TTC549 (cell line): Measurements from ENCODE around the gene RFWD3.

Experiments
- FAIRE-seq: peaks from 2 replicates; lab custom pipeline; 2012; peaks lifted over from hg19 to GRCh38; lab: Jason Lieb, UNC

Gene RFWD3

DNA sequence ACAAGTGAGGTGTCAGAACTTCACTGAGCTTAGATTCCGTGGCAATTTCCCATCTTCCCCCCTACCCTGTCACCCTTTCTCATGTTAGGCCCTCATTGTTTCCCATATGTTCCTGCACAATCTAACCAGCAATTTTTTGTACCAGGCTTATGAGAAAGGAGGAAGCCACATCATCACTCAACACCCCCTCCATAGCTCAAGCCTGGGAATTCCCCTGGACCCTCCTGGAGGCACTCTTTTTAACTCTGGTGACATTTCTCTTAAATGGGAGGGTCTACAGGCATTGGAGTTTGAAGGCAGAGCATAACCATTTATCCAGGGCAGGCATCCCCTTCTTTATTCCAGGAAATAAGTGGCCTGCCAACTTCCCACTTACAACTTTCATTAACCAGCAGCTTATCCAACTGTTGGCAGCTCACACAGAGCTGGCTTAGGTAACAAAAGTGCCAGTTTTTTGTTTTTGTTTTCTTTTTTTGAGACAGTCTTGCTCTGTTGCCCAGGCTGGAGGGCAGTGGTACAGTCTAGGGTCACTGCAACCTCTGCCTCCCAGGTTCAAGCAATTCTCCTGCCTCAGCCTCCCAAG lies 49.4 kb downstream of the RFWD3 start:
- FAIRE-seq: no peak

- no peak for FAIRE-seq
Measured at GRCh38 chr16:74611721-74612120, 55.0 kb downstream of the RFWD3 start.

- FAIRE-seq: no peak
Measured at GRCh38 chr16:74608944-74609343, 57.7 kb downstream of the RFWD3 start.

- no peak for FAIRE-seq
Measured at GRCh38 chr16:74608381-74608780, 58.3 kb downstream of the RFWD3 start.

DNA sequence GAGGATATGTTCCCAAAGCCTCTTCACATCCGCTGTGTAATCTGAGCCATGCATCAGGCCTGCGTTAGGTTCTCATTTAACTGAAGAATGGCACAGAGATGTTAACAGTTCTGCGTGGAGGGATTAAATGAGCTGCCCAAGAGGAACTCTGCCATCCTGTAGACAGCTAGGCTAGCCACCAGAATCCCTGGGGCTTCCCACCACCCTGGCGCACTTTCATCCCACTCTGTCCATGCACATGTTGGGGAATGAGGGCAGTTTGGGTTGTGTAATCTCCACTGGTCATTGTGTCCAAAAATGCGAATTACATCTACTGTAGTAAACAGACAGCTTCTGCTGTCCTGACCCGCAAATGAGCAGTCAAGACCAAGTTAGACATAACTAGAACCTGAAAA lies 58.7 kb downstream of the RFWD3 start:
- FAIRE-seq: no peak

GRCh38 chr16:74607310-74607961 lies 59.2 kb downstream of the RFWD3 start:
- FAIRE-seq: no peak

- no peak for FAIRE-seq
Measured at GRCh38 chr16:74606521-74607309, 60.0 kb downstream of the RFWD3 start, which contains the start of gene GLG1. GLG1 (minus strand) TSS chr16:74607114; CDS start chr16:74607094, 20 bp downstream.

- FAIRE-seq: no peak
Measured at GRCh38 chr16:74605746-74606520, 60.7 kb downstream of the RFWD3 start.

- no peak for FAIRE-seq
Measured at GRCh38 chr16:74605332-74605731, 61.3 kb downstream of the RFWD3 start.

GRCh38 chr16:74603848-74604247 lies 62.8 kb downstream of the RFWD3 start:
- no peak for FAIRE-seq

- no peak for FAIRE-seq
Measured at GRCh38 chr16:74601126-74601871, 65.4 kb downstream of the RFWD3 start.

DNA sequence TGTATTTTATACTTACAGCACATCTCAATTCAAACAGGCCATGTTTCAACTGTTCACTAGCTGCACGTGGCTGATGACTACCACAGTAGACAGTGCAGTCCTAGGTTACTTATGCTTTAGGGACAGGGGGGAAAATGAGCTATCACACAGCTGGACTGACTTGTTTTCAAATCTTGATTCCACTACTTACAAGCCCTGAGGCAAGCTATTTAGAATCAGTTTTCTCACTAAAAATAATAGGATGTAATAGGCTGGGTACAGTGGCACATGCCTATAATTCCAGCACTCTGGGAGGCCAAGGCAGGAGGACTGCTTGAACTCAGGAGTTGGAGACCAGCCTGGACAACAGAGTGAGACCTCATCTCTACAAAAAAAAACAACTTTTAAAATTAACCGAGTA lies 70.1 kb downstream of the RFWD3 start:
- no peak for FAIRE-seq

DNA sequence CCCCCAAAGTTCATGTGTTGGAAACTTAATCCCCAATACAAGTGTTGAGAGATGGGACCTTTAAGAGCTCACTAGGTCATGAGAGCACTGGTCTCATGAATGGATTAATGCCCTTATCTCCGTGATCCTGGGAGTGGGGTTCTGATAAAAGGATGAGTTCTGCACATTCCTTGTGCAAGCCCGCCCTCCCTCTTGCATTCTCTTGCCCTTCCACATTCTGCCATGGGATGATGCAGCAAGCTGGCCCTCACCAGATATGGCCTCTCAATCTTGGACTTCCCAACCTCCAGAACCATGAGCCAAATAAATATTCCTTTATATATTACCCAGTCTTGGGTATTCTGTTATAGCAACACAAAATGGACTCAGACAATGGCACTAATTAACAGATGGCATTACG lies 73.8 kb downstream of the RFWD3 start:
- no peak for FAIRE-seq

GRCh38 chr16:74591876-74592650 lies 74.6 kb downstream of the RFWD3 start:
- FAIRE-seq: no peak

GRCh38 chr16:74586948-74587347 lies 79.7 kb downstream of the RFWD3 start:
- no peak for FAIRE-seq

DNA sequence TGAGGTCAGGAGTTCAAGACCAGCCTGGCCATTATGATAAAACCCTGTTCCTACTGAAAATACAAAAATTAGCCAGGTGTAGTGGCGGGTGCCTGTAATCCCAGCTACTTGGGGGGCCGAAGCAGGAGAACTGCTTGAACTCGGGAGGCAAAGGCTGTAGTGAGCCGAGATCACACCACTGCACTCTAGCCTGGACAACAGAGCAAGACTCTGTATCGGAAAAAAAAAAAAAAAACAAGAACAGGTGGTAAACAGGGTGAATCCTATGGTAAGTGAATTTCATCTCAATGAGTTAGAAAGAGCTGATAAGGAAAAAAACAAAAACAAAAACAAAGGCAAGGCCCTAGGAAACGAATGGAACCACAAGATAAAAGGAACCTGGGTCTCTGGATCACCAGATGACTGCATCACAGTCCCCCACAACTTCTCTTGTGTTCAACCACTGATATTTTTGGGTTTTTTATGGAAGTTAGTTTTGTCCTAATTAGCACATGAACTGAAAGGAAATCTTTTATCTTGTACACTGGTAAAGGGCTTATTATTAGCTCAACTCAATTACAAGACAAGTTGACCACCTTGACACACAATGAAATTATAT lies 80.7 kb downstream of the RFWD3 start:
- FAIRE-seq: no peak

GRCh38 chr16:74583926-74584666 lies 82.6 kb downstream of the RFWD3 start:
- no peak for FAIRE-seq

GRCh38 chr16:74582970-74583369 lies 83.7 kb downstream of the RFWD3 start:
- FAIRE-seq: no peak

GRCh38 chr16:74580833-74581232 lies 85.8 kb downstream of the RFWD3 start:
- no peak for FAIRE-seq

- FAIRE-seq: no peak
Measured at GRCh38 chr16:74578838-74579237, 87.8 kb downstream of the RFWD3 start.
